SK-N-DZ (cell line): ENCODE measurements around the gene FYCO1. TPM values are rescaled to one million over a fixed set of nuclear protein-coding genes. Genes with fewer than 3 reads are reported as not detected.
"Not testable (repeated sequence)": the region's sequence is repeated elsewhere in the genome, so short reads cannot be mapped to it uniquely, and the experiment has no call there.

ENCODE experiments used
- DNase-seq: peaks from one replicate; pipeline ENCODE4 v3.0.0-alpha.2; 2015; ENCODE audit warnings: low spot score
- polyA plus RNA-seq, 2 experiments: library from polyadenylated mRNA; depleted of rRNA; stranded (reverse); fragments of >200 nt; gene quantifications; 2 replicates each; pipeline ENCODE4 v1.2.3, GENCODE V29; 2014

The FYCO1 gene
- polyA plus RNA-seq (2014; cell fraction: cytosol; rRNA removed), result 1.8 TPM in 2 replicates
- 2.8 and 4.5 TPM in 2 replicates for polyA plus RNA-seq (2014; cell fraction: nucleus; rRNA removed)

- DNase-seq, result peak; percentile 79
These were observed at the start of gene FYCO1 for GRCh38 chr3:45995236-45996192. FYCO1 (minus strand) TSS chr3:45995824; CDS start chr3:45984910, 10,914 bp downstream.

- DNase-seq, result no peak
These were observed 43.3 kb upstream of the FYCO1 start for GRCh38 chr3:46038916-46039315.

GRCh38 chr3:46038071-46038470 lies 42.4 kb upstream of the FYCO1 start:
- DNase-seq, result not testable (repeated sequence)

DNA sequence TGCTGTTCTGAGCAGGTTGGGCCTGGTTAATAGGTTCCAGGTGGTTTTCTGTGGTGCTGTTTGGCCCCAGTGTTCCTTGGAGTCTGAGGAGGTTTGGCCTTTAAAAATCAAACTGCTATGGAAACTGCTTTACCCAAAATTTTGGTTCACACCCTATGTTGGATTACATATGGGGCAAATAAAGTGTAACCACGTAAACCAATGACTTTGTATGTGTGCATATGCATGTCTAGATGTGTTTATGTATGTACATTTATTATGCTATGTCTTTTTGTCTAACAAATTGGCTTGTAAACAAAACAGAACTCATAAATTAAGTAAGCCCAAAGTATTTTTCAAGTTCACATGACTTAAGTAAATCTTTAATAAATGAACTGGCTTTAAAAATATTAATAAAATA lies 40.6 kb upstream of the FYCO1 start:
- no peak for DNase-seq

DNA sequence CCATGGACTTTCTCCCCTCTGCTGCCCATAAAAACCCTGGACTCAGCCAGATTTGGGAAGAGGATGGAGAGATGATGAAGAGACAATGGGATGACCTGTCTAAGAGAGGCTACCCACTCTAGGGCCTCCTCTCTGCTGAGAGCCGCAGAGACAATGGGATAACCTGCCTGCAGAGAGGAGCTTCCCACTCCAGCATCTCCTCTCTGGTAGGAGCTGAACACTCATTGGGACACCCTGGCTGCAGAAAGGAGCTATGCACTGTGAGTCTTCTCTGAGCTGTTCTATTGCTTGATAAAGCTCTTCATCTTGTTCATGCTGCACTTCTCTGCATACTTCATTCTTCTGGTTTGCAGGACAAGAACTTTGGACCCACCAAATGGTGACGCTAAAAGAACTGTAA lies 36.1 kb upstream of the FYCO1 start:
- DNase-seq, result no peak

- no peak for DNase-seq
These were observed 35.6 kb upstream of the FYCO1 start for GRCh38 chr3:46031269-46031668.

DNA sequence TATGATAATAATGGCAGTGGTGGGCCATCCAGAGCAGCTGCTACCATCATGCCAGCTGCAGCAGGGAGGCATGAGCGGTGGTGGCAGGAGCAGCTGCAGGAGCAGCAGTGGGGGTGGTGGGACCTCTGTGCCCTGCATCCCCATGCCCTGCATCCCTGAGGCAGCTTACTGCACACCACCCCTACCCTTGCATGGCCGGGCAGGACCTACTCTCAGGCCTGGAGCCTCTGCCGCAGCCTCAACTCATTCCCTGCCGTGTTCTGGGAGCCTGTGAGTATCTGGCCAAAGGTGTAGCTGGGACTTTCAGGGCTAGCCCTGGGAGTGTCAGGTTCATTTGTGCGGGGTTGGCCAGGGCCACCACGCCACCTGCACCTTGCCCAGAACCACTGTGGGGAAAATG lies 35.0 kb upstream of the FYCO1 start:
- no peak for DNase-seq

GRCh38 chr3:46029953-46030543 lies 34.4 kb upstream of the FYCO1 start:
- DNase-seq, result no peak

GRCh38 chr3:46027736-46028397 lies 32.2 kb upstream of the FYCO1 start:
- DNase-seq, result no peak

DNA sequence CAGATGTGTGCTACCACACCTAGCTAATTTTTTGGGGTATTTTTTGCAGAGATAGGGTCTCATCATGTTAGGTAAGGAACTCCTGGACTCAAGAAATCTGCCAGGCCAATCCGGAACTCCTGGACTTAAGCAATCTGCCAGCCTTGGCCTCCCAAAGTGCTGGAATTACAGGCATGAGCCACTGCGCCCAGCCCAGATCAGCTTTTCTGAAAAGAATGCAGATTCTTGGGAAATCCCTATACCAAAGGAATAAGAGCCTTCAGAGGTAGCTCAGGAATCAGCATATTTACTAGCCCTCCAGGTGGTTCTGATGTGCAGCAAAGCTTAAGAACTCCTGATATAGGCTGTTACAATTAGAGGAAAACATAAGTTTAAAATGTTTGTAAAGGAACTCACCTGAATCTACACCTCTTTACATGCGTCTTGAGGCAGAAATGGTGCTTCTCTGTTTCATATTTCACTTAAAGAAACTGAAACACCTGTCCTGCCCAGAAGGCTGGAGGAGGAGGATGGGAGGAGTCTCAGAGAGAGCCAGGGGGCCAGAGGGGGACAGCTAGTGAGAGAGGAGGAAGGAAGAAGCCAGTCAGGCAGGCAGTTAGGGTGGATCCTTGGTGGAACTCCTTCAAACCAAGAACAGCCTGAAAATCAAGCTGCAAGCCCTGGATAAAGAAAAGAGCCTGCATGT lies 31.5 kb upstream of the FYCO1 start, which contains the start of gene XCR1:
Gene XCR1, minus strand, starts transcription at position 463 of the 685 bp plus-strand sequence. CDS start 5,536 bp downstream, outside the sequence.
- no peak for DNase-seq

- no peak for DNase-seq
These were observed 29.5 kb upstream of the FYCO1 start for GRCh38 chr3:46025139-46025538.

- DNase-seq, result no peak
These were observed 28.5 kb upstream of the FYCO1 start for GRCh38 chr3:46024131-46024530.

- DNase-seq, result no peak
These were observed 27.5 kb upstream of the FYCO1 start for GRCh38 chr3:46022909-46023785.

DNA sequence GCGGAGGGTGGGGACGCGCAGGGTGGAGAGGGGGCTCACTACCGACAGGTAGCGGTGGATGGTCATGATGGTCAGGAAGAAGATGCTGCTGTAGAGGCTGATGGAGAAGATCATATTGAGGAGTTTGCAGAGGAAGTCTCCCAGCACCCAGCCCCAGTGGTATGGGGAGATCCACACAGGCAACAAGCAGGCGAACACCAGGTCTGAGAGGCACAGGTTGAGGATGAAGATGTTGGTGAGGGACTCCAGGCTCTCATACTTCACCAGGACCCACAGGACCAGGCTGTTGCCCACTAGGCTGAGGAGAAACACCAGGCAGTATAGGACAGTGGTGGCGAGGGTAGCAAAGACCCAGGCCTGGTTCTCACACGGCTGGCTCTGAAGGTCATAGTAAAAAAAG lies 25.9 kb upstream of the FYCO1 start:
- DNase-seq, result no peak

GRCh38 chr3:46020766-46021510 lies 25.3 kb upstream of the FYCO1 start:
- DNase-seq, result no peak

GRCh38 chr3:46019707-46020106 lies 24.1 kb upstream of the FYCO1 start:
- DNase-seq, result no peak

- no peak for DNase-seq
These were observed 22.1 kb upstream of the FYCO1 start for GRCh38 chr3:46017720-46018119.

- no peak for DNase-seq
These were observed 17.9 kb upstream of the FYCO1 start for GRCh38 chr3:46013316-46014094.

- no peak for DNase-seq
These were observed 16.6 kb upstream of the FYCO1 start for GRCh38 chr3:46012246-46012645.
